OCI-LY7 (cell line): ENCODE measurements around the gene USP34. TPM values are rescaled to one million over a fixed set of nuclear protein-coding genes. Genes with fewer than 3 reads are reported as not detected.

Source experiments
- BruUV-seq: library from RNA; stranded (reverse); fragments of 400-500 nt; replicated peaks from 2 replicates; lab custom pipeline; 2021; lab: Mats Ljungman, UMichigan
- CTCF ChIA-PET: fragments of 300-600 bp; sonication (Branson Sonifier 250); formaldehyde crosslinking; loops from one replicate; lab custom pipeline; 2022; ENCODE audit warnings: antibody characterized with exemption; ENCODE audit not compliant: unreplicated experiment; lab: Charles Lee
- POLR2A ChIA-PET: fragments of 300-600 bp; sonication (Branson Sonifier 250); formaldehyde crosslinking; loops from one replicate; lab custom pipeline; 2022; ENCODE audit warnings: antibody characterized with exemption; lab: Charles Lee
- DNase-seq: peaks from one replicate; pipeline ENCODE4 v3.0.0-alpha.2; 2015; ENCODE audit warnings: low spot score
- H2AFZ ChIP-seq: fragments of 200-600 bp; sonication (generic), shearing (Covaris generic); 2 replicates; pipeline ENCODE4 v1.6.1; 2014; ENCODE audit warnings: mild to moderate bottlenecking, antibody characterized with exemption, low read length, moderate library complexity
- H3K27ac ChIP-seq: fragments of 200-600 bp; sonication (generic); 2 replicates; pipeline ENCODE4 v1.5.1; 2014; ENCODE audit warnings: mixed run types, low read depth, mild to moderate bottlenecking, moderate library complexity, low read length, inconsistent platforms; ENCODE audit not compliant: poor library complexity, severe bottlenecking
- H3K36me3 ChIP-seq: fragments of 200-600 bp; sonication (generic); 2 replicates; pipeline ENCODE4 v1.6.1; 2014; ENCODE audit warnings: mild to moderate bottlenecking, antibody characterized with exemption, low read length, moderate library complexity, mixed read lengths; ENCODE audit not compliant: insufficient read depth
- H3K4me1 ChIP-seq: fragments of 200-600 bp; sonication (generic); 2 replicates; pipeline ENCODE4 v1.5.1; 2014; ENCODE audit warnings: mild to moderate bottlenecking, low read length; ENCODE audit not compliant: insufficient read depth, poor library complexity, severe bottlenecking
- H3K4me2 ChIP-seq: fragments of 200-600 bp; sonication (generic); 2 replicates; pipeline ENCODE4 v1.6.1; 2014; ENCODE audit warnings: mild to moderate bottlenecking, low read length
- H3K4me3 ChIP-seq: fragments of 200-600 bp; sonication (generic); 2 replicates; pipeline ENCODE4 v1.5.1; 2014; ENCODE audit warnings: mild to moderate bottlenecking, low read depth, low read length; ENCODE audit not compliant: poor library complexity, severe bottlenecking
- H3K79me2 ChIP-seq: fragments of 200-600 bp; sonication (generic); 2 replicates; pipeline ENCODE4 v1.6.1; 2016; ENCODE audit warnings: low read depth, mild to moderate bottlenecking, low read length, moderate library complexity, mixed read lengths; ENCODE audit not compliant: insufficient read depth
- H3K9me2 ChIP-seq: fragments of 200-600 bp; sonication (generic); 2 replicates; pipeline ENCODE4 v1.6.1; 2016; ENCODE audit warnings: mild to moderate bottlenecking, low read length, mixed read lengths; ENCODE audit not compliant: insufficient read depth
- H3K9me3 ChIP-seq: fragments of 200-600 bp; sonication (generic); 2 replicates; pipeline ENCODE4 v1.6.1; 2014; ENCODE audit warnings: mild to moderate bottlenecking, mixed run types, low read length, mixed read lengths
- H4K20me1 ChIP-seq: fragments of 200-600 bp; sonication (generic); 2 replicates; pipeline ENCODE4 v1.6.1; 2014; ENCODE audit warnings: mild to moderate bottlenecking, antibody characterized with exemption, low read length, moderate library complexity, mixed read lengths; ENCODE audit not compliant: insufficient read depth
- EZH2phosphoT487 ChIP-seq: fragments of 200-600 bp; sonication (generic); IDR thresholded peaks from 2 replicates; pipeline ENCODE4 v1.6.1; 2018; ENCODE audit warnings: low read depth, borderline replicate concordance, mild to moderate bottlenecking, mixed run types, antibody characterized with exemption, low read length, moderate library complexity, mixed read lengths
- intact Hi-C: fragments of 100-400 bp; cut with micrococcal nuclease; formaldehyde crosslinking; loops from one replicate; pipeline ENCODE4 v1.10.0; 2022; ENCODE audit not compliant: unreplicated experiment
- total RNA-seq, 2 experiments: library from RNA; depleted of rRNA in 1 of 2; stranded (reverse); fragments of >200 nt in 1 of 2; shearing (Covaris generic) in 1 of 2; gene quantifications; 2 replicates each; pipeline ENCODE4 v1.2.3, GENCODE V29; 2014 to 2022
- TF ChIP-seq, protein P1 (sequence below): fragments of 200-600 bp; sonication (generic); conservative IDR thresholded peaks from 2 replicates; pipeline ENCODE4 v1.5.1; 2014; ENCODE audit warnings: mild to moderate bottlenecking, antibody characterized with exemption, low read length, moderate library complexity, mixed read lengths

The USP34 gene
- total RNA-seq, 2 experiments from 2014 or later = 192 to 344 TPM

DNA sequence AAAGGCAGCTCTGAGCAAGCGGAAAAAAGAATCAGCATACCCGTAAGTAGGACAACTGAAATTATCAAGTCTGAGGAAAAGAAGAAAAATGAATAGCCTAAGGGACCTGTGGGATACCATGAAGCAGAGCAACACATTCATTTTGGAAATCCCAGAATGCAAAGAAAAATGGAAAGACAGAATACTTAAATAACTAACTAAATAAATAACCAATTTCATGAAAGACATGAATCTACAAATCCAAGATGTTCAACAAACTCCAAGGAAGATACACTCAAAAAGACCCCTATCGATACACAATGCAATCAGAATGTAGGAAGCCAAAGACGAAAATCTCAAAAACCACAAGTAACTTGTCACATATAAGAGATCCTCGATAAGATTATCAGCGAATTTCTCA lies 117.0 kb downstream of the USP34 start:
- Histone ChIP-seq H3K27ac (no peak overlapping the region), H2AFZ (no peak overlapping the region), H4K20me1 (no peaks in the 10 kb centered on the region), H3K79me2 (peaks cover 88% of the 10 kb centered on the region), H3K9me2 (no peaks in the 10 kb centered on the region), H3K4me2 (no peak overlapping the region), H3K9me3 (peaks cover 18% of the 10 kb centered on the region), H3K4me1 (no peaks in the 10 kb centered on the region), H3K36me3 (peaks cover 91% of the 10 kb centered on the region), H3K4me3 (no peak overlapping the region)
- no peak for DNase-seq
- no TSS peak for BruUV-seq
- ChIA-PET POLR2A (interaction anchor here (0.7 to 1.0 kb wide), 2 partner anchors 9 to 28 kb away, joined by 3 read pairs; no protein-coding TSS in a partner anchor), CTCF (no interaction called here)
- TF ChIP-seq, protein P1, sequence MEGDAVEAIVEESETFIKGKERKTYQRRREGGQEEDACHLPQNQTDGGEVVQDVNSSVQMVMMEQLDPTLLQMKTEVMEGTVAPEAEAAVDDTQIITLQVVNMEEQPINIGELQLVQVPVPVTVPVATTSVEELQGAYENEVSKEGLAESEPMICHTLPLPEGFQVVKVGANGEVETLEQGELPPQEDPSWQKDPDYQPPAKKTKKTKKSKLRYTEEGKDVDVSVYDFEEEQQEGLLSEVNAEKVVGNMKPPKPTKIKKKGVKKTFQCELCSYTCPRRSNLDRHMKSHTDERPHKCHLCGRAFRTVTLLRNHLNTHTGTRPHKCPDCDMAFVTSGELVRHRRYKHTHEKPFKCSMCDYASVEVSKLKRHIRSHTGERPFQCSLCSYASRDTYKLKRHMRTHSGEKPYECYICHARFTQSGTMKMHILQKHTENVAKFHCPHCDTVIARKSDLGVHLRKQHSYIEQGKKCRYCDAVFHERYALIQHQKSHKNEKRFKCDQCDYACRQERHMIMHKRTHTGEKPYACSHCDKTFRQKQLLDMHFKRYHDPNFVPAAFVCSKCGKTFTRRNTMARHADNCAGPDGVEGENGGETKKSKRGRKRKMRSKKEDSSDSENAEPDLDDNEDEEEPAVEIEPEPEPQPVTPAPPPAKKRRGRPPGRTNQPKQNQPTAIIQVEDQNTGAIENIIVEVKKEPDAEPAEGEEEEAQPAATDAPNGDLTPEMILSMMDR = no peak
- no peak for TF ChIP-seq EZH2phosphoT487
- intact Hi-C loops = no loop called here

DNA sequence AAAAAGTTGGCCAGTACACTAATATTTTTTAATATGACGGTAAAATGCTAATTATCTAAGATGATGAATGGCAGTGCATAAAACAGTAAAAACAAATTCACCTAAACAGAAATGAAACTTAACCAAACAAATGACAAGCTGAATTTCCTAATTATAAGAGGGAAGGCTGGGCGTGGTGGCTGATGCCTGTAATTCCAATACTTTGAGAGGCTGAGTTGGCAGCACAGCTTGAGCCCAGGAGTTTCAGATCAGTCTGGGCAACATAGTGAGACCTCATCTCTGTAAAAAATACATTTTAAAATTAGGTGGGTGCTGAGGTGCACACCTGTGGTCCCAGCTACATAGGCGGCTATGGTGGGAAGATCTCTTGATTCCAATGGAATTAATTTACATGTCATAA lies 120.1 kb downstream of the USP34 start:
- no peak for TF ChIP-seq EZH2phosphoT487
- TF ChIP-seq, protein P1 = no peak
- Histone ChIP-seq H3K4me3 (no peak overlapping the region), H3K4me2 (no peak overlapping the region), H3K9me2 (no peaks in the 10 kb centered on the region), H3K79me2 (peaks cover 66% of the 10 kb centered on the region), H3K4me1 (no peaks in the 10 kb centered on the region), H4K20me1 (no peaks in the 10 kb centered on the region), H3K36me3 (peaks cover 93% of the 10 kb centered on the region), H3K9me3 (peaks cover 18% of the 10 kb centered on the region), H2AFZ (no peak overlapping the region), H3K27ac (no peak overlapping the region)
- no peak for DNase-seq
- intact Hi-C loops = no loop called here
- BruUV-seq = no TSS peak
- ChIA-PET CTCF (no interaction called here), POLR2A (interaction anchor here (0.6 to 2.2 kb wide), 4 partner anchors 10 to 325 kb away, joined by 3 to 6 read pairs (median 4); no protein-coding TSS in a partner anchor)

DNA sequence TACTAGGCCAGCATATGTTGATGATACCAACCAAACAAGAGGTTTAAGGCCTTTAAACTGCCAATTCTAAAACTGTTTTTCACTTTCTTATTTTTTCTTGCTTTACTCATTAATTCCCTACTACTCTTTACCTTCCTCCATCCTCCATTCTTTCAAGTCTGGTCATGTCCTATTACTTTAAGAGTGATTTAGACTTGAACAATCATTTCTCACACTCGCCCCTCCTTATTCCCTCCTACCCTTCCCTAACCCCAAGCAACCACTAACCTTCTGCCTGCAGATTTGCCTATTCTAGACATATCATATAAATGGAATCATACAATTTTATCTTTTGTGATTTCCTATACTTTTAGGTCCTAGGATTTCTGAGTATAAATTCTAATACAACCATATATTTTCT lies 127.7 kb downstream of the USP34 start:
- Histone ChIP-seq H3K9me2 (no peaks in the 10 kb centered on the region), H3K4me3 (no peak overlapping the region), H3K27ac (no peak overlapping the region), H3K79me2 (peaks cover 28% of the 10 kb centered on the region; the same call in 1 of the 2 replicates), H4K20me1 (no peaks in the 10 kb centered on the region), H3K36me3 (peaks cover 99% of the 10 kb centered on the region), H2AFZ (no peak overlapping the region), H3K9me3 (no peaks in the 10 kb centered on the region), H3K4me1 (no peaks in the 10 kb centered on the region), H3K4me2 (no peak overlapping the region)
- no peak for DNase-seq
- ChIA-PET CTCF (no interaction called here), POLR2A (interaction anchor here (0.6 kb wide), 1 partner anchor 82 kb away, joined by 3 read pairs; no protein-coding TSS in a partner anchor)
- no TSS peak for BruUV-seq
- TF ChIP-seq EZH2phosphoT487 = no peak
- TF ChIP-seq, protein P1 = no peak
- intact Hi-C loops = no loop called here
